Pulmonary artery endothelial cell (primary cell): ENCODE data around the gene TP53BP1. TPM values are rescaled to one million over a fixed set of nuclear protein-coding genes. Genes with fewer than 3 reads are reported as not detected.
"Not testable (repeated sequence)": the region's sequence is repeated elsewhere in the genome, so short reads cannot be mapped to it uniquely, and the experiment has no call there.

ENCODE experiments used
- DNase-seq: peaks from one replicate; pipeline ENCODE4 v3.0.0-alpha.2; 2011; ENCODE audit warnings: low read depth, low spot score
- total RNA-seq: library from RNA; depleted of rRNA; stranded (reverse); fragments of >200 nt; gene quantifications from 2 replicates; pipeline ENCODE4 v1.2.3, GENCODE V29; 2014

The TP53BP1 gene, protein sequence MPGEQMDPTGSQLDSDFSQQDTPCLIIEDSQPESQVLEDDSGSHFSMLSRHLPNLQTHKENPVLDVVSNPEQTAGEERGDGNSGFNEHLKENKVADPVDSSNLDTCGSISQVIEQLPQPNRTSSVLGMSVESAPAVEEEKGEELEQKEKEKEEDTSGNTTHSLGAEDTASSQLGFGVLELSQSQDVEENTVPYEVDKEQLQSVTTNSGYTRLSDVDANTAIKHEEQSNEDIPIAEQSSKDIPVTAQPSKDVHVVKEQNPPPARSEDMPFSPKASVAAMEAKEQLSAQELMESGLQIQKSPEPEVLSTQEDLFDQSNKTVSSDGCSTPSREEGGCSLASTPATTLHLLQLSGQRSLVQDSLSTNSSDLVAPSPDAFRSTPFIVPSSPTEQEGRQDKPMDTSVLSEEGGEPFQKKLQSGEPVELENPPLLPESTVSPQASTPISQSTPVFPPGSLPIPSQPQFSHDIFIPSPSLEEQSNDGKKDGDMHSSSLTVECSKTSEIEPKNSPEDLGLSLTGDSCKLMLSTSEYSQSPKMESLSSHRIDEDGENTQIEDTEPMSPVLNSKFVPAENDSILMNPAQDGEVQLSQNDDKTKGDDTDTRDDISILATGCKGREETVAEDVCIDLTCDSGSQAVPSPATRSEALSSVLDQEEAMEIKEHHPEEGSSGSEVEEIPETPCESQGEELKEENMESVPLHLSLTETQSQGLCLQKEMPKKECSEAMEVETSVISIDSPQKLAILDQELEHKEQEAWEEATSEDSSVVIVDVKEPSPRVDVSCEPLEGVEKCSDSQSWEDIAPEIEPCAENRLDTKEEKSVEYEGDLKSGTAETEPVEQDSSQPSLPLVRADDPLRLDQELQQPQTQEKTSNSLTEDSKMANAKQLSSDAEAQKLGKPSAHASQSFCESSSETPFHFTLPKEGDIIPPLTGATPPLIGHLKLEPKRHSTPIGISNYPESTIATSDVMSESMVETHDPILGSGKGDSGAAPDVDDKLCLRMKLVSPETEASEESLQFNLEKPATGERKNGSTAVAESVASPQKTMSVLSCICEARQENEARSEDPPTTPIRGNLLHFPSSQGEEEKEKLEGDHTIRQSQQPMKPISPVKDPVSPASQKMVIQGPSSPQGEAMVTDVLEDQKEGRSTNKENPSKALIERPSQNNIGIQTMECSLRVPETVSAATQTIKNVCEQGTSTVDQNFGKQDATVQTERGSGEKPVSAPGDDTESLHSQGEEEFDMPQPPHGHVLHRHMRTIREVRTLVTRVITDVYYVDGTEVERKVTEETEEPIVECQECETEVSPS (N-terminal part only)
- total RNA-seq, result 54.2 and 74.5 TPM in 2 replicates

DNA sequence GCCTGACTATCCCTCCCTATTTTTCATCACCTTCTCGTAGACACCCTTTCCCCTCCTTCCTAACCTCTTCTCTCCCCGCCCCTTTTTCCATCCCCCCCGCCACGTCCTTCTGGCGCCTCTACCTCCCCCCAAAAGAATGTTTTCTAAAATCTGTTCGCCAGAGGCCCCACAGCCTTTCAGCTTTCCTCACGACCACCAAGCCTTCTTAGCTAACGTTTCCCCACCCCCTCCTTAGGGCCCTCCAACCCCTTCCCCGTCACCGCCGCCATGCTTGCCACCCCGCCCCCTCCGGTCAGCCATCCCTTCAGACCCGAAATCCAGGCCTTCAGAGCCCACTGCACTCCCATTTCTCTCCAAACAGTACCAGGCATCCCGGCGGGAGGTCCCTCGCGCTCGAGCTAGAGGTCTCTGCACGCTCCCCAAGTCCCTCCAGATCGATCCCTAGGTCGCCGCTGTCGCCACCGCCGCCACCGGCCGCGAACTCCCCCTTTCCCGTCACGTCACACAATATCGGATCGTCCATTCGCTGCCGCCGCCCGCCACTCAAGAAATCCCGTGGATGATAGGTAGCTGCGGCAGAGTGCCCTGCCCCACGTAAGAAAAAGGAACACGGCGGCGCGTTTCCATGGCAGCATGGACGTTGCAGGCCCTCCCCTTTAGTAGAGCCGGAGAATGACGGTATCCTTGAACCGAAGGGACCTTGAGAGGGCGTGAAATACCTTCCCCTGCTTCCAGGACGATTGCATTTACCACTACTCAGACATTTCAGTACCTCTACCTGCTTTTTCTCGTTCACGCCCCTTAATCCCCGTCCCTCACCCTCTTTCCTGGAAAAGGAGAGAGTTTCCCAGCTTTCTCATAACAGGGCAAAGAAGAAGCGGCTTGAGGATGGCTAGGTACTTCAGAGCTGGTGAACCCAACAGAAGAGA lies at the start of gene TP53BP1:
Gene TP53BP1 (minus strand): TSS at position 484 of the 929 bp plus-strand sequence. CDS start 113 bp downstream, at position 371.
- DNase-seq, result peak; percentile 84

DNA sequence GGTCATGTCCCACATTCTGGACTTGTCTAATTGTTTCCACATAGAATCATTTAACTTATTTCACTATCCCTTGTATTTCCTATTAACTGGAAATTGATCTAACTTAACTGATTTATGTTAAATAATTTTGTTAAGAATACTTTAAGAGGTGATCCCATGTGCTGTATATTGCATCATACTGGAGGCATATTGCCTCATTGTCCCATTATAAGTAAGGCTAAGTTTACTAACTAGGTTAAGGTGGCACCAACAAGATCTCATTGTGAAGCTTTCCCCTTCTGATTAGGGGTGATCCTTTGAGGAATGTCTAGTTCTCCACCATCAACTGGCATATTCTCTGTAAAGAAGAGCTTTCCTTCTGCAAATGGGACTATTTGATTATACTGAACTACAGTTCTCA lies 48.8 kb upstream of the TP53BP1 start:
- no peak for DNase-seq

- no peak for DNase-seq
Observed at GRCh38 chr15:43538091-43538490, 45.1 kb upstream of the TP53BP1 start.

- DNase-seq, result no peak
Observed at GRCh38 chr15:43534897-43535296, 41.9 kb upstream of the TP53BP1 start.

DNA sequence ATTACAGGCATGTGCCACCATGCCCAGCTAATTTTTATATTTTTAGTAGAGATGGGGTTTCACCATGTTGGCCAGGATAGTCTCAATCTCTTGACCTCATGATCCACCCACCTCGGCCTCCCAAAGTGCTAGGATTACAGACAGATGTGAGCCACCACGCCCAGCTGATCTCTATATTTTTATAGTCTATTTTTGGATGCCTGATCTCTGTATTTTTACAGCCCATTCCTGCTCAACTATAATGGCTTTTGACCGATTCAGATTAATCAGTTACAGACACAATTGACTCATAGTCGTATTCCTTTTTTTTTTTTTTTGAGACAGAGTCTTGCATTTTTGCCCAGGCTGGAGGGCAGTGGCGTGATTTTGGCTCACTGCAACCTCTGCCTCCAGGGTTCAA lies 39.9 kb upstream of the TP53BP1 start:
- not testable (repeated sequence) for DNase-seq

DNA sequence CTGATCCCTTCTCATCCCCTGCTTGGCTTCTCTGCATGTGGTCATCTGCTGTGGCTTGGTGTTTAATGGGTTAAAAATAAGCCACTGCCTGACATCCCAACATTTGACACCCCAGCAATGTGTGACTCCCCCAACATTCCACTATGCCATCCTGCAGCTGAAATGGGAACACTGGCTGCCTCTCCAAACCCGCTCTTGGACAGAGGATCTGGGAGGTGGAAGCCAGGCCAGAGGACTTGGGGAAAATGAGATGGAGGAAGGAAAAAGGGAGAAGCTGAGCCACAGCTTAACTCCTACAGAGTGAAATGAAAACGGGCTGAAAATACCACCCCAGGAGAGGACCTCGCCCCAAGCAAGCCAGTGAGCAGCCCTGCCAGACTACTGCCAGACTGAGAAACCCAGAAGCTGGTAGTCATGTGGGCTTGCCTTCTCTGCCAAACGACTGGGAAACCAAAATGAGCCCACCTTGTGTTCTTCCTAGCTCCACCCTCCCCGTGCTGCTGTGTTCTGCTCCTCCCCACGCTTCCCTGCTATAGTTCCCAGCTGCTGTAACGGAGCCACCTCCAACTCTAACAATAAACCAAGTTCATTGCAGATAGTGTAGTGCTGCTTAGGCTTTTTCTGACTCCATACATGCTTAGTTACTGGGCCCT lies 38.2 kb upstream of the TP53BP1 start:
- DNase-seq, result no peak

DNA sequence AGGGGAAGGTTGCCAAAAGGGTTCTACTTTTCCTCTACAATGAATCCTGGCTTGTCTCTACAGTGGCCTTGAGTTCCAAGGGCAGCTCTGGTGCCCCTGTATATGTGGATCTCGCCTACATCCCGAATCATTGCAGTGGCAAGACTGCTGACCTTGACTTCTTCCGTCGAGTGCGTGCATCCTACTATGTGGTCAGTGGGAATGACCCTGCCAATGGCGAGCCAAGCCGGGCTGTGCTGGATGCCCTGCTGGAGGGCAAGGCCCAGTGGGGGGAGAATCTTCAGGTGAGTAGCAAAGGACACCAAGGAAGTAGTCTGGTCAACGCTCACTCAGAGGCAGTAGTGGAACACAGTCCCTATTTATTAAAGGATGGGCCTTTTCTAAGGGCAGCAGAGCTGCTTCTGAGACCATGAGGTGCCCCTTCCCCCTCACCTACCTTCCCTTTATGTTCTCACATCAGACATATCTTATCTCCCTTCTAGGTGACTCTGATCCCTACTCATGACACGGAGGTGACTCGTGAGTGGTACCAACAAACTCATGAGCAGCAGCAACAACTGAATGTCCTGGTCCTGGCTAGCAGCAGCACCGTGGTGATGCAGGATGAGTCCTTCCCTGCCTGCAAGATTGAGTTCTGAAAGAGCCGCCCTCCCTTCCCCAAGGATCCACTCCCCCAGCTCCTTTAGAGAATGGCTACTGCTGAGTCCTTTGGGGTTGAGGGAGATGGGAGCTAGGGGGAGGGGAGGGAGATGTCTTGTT lies 36.8 kb upstream of the TP53BP1 start:
- DNase-seq, result no peak

DNA sequence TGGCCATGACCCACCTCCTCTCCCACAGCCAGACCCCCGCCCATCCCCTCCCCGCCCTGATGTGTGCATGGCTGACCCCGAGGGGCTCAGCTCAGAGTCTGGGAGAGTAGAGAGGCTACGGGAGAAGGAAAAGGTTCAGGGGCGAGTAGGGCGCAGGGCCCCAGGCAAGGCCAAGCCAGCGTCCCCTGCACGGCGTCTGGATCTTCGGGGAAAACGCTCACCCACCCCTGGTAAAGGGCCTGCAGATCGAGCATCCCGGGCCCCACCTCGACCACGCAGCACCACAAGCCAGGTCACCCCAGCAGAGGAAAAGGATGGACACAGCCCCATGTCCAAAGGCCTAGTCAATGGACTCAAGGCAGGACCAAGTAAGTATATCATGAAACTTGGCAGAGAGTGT lies 36.2 kb upstream of the TP53BP1 start:
- DNase-seq, result no peak

DNA sequence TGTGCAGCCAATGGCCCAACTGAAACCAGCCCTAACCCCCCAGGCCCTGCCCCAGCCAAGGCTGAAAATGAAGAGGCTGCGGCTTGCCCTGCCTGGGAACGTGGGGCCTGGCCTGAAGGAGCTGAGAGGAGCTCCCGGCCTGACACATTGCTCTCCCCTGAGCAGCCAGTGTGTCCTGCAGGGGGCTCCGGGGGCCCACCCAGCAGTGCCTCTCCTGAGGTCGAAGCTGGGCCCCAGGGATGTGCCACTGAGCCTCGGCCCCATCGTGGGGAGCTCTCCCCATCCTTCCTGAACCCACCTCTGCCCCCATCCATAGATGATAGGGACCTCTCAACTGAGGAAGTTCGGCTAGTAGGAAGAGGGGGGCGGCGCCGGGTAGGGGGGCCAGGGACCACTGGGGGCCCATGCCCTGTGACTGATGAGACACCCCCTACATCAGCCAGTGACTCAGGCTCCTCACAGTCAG lies 35.6 kb upstream of the TP53BP1 start:
- DNase-seq, result no peak

DNA sequence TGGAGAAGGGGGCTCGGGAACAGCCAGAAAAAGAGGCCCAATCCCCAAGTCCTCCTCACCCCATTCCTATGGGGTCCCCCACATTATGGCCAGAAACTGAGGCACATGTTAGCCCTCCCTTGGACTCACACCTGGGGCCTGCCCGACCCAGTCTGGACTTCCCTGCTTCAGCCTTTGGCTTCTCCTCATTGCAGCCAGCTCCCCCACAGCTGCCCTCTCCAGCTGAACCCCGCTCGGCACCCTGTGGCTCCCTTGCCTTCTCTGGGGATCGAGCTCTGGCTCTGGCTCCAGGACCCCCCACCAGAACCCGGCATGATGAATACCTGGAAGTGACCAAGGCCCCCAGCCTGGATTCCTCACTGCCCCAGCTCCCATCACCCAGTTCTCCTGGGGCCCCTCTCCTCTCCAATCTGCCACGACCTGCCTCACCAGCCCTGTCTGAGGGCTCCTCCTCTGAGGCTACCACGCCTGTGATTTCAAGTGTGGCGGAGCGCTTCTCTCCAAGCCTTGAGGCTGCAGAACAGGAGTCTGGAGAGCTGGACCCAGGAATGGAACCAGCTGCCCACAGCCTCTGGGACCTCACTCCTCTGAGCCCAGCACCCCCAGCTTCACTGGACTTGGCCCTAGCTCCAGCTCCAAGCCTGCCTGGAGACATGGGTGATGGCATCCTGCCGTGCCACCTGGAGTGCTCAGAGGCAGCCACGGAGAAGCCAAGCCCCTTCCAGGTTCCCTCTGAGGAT lies 35.0 kb upstream of the TP53BP1 start:
- no peak for DNase-seq

DNA sequence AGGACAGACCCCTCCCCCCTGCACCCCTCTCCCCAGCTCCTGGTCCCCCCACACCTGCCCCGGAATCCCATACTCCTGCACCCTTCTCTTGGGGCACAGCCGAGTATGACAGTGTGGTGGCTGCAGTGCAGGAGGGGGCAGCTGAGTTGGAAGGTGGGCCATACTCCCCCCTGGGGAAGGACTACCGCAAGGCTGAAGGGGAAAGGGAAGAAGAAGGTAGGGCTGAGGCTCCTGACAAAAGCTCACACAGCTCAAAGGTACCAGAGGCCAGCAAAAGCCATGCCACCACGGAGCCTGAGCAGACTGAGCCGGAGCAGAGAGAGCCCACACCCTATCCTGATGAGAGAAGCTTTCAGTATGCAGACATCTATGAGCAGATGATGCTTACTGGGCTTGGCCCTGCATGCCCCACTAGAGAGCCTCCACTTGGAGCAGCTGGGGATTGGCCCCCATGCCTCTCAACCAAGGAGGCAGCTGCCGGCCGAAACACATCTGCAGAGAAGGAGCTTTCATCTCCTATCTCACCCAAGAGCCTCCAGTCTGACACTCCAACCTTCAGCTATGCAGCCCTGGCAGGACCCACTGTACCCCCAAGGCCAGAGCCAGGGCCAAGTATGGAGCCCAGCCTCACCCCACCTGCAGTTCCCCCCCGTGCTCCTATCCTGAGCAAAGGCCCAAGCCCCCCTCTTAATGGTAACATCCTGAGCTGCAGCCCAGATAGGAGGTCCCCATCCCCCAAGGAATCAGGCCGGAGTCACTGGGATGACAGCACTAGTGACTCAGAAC lies 34.3 kb upstream of the TP53BP1 start:
- no peak for DNase-seq

- no peak for DNase-seq
Observed at GRCh38 chr15:43526261-43526930, 33.4 kb upstream of the TP53BP1 start.

GRCh38 chr15:43525131-43525530 lies 32.2 kb upstream of the TP53BP1 start:
- no peak for DNase-seq

GRCh38 chr15:43524254-43524845 lies 31.4 kb upstream of the TP53BP1 start:
- DNase-seq, result no peak

- no peak for DNase-seq
Observed at GRCh38 chr15:43523646-43524045, 30.7 kb upstream of the TP53BP1 start.

DNA sequence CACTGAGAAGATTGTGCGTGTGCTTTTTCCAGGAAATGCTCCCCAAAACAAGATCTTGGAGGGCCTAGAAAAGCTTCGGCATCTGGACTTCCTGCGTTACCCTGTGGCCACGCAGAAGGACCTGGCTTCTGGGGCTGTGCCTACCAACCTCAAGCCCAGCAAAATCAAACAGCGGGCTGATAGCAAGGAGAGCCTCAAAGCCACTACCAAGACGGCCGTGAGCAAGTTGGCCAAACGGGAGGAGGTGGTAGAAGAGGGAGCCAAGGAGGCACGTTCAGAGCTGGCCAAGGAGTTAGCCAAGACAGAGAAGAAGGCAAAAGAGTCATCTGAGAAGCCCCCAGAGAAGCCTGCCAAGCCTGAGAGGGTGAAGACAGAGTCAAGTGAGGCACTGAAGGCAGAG lies 29.3 kb upstream of the TP53BP1 start:
- no peak for DNase-seq

DNA sequence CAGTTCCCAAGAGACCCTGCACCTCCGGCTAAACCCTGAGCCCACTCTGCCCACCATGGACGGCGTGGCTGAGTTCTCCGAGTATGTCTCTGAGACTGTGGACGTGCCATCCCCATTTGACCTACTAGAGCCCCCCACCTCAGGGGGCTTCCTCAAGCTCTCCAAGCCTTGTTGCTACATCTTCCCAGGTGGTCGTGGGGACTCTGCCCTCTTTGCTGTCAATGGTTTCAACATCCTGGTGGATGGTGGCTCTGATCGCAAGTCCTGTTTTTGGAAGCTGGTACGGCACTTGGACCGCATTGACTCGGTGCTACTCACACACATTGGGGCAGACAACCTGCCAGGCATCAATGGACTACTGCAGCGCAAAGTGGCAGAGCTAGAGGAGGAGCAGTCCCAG lies 28.5 kb upstream of the TP53BP1 start:
- DNase-seq, result no peak
